Measurements from ENCODE around the gene ABRACL.

The ABRACL gene, protein sequence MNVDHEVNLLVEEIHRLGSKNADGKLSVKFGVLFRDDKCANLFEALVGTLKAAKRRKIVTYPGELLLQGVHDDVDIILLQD

GRCh38 chr6:139028658-139029469, at the start of gene ABRACL:
Gene ABRACL (plus strand): TSS chr6:139028745. CDS start chr6:139034161, 5,416 bp downstream.
- Histone ChIP-seq H3K27me3 (ENCODE audit: control insufficient read depth in 2 of 2, insufficient read depth in 2 of 2, low read length in 2 of 2) (no peaks in the 10 kb centered on the region), H3K9ac (ENCODE audit: low read depth in 1 of 2, low read length in 2 of 2) (peak within 1 kb of the TSS; percentile 81 to 88), H3K9me3 (ENCODE audit: control insufficient read depth in 2 of 2, low read length in 2 of 2) (no peaks in the 10 kb centered on the region), H3K4me1 (ENCODE audit: control insufficient read depth in 2 of 2, insufficient read depth in 2 of 2, low read length in 2 of 2) (peaks cover 6 to 16% of the 10 kb centered on the region in 2 donors), H3K27ac (ENCODE audit: low read depth in 2 of 2, low read length in 2 of 2) (peak within 1 kb of the TSS; percentile 91 to 94), H3K4me3 (ENCODE audit: low read length in 2 of 2) (peak within 1 kb of the TSS; percentile 85 to 99), H3K36me3 (ENCODE audit: control insufficient read depth in 2 of 2, insufficient read depth in 2 of 2, low read length in 2 of 2) (peaks cover 2 to 4% of the 10 kb centered on the region in 2 donors)

DNA sequence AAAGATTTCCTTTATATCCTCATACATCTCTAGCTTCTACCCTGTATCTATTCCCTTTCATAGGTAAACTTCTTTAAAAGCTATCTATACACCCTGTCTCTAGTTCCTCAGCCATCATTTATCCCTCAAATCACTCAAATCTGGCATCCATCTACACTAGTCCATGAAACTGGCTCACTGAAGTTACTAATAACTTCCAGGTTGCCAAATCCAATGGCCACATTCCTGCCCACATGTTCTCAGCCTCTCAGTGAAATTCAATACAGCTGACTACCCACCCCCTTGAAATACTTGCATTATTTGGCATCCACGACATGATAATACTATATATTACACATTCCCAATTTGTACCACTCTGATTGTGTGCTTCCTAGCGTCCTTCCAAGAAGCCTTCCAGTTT, 49.2 kb upstream of the ABRACL start:
- Histone ChIP-seq H3K9me3 (ENCODE audit: control insufficient read depth in 2 of 2, low read length in 2 of 2) (no peaks in the 10 kb centered on the region), H3K36me3 (ENCODE audit: control insufficient read depth in 2 of 2, insufficient read depth in 2 of 2, low read length in 2 of 2) (no peaks in the 10 kb centered on the region), H3K4me3 (ENCODE audit: low read length in 2 of 2) (no peak overlapping the region), H3K27me3 (ENCODE audit: control insufficient read depth in 2 of 2, insufficient read depth in 2 of 2, low read length in 2 of 2) (no peaks in the 10 kb centered on the region), H3K9ac (ENCODE audit: low read depth in 1 of 2, low read length in 2 of 2) (no peak overlapping the region), H3K27ac (ENCODE audit: low read depth in 2 of 2, low read length in 2 of 2) (no peak overlapping the region), H3K4me1 (ENCODE audit: control insufficient read depth in 2 of 2, insufficient read depth in 2 of 2, low read length in 2 of 2) (no peaks in the 10 kb centered on the region)

- no peak overlapping the region for H3K27ac ChIP-seq (ENCODE audit: low read depth in 2 of 2, low read length in 2 of 2)
- H3K9ac ChIP-seq (ENCODE audit: low read depth in 1 of 2, low read length in 2 of 2): no peak overlapping the region
- H3K36me3 ChIP-seq (ENCODE audit: control insufficient read depth in 2 of 2, insufficient read depth in 2 of 2, low read length in 2 of 2): no peaks in the 10 kb centered on the region
- peaks cover 5 to 6% of the 10 kb centered on the region in 2 donors for H3K4me1 ChIP-seq (ENCODE audit: control insufficient read depth in 2 of 2, insufficient read depth in 2 of 2, low read length in 2 of 2)
- no peak overlapping the region for H3K4me3 ChIP-seq (ENCODE audit: low read length in 2 of 2)
- H3K27me3 ChIP-seq (ENCODE audit: control insufficient read depth in 2 of 2, insufficient read depth in 2 of 2, low read length in 2 of 2): no peaks in the 10 kb centered on the region
- no peaks in the 10 kb centered on the region for H3K9me3 ChIP-seq (ENCODE audit: control insufficient read depth in 2 of 2, low read length in 2 of 2)
Measured at GRCh38 chr6:138979813-138980668, 48.5 kb upstream of the ABRACL start.

DNA sequence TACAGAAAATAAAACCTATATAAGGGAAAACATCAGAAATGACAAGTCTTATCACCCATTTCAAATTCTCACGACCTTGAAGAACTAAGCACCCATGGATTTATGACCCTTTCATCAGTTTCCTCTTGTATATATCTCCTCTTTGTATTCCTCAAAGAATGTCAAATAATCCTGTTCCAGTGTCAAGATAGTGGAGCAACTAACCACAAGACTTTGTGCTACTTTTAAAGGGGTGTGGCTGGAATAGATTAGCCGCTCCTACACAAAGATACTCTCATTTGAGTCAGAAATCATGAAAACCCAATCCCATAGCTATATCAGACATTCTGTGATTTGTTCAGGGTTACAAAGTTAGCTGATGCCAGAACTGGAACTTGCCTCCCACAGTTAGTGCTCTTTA, 47.1 kb upstream of the ABRACL start:
- no peaks in the 10 kb centered on the region for H3K36me3 ChIP-seq (ENCODE audit: control insufficient read depth in 2 of 2, insufficient read depth in 2 of 2, low read length in 2 of 2)
- H3K4me3 ChIP-seq (ENCODE audit: low read length in 2 of 2): no peak overlapping the region
- no peaks in the 10 kb centered on the region for H3K27me3 ChIP-seq (ENCODE audit: control insufficient read depth in 2 of 2, insufficient read depth in 2 of 2, low read length in 2 of 2)
- H3K27ac ChIP-seq (ENCODE audit: low read depth in 2 of 2, low read length in 2 of 2): no peak overlapping the region
- H3K4me1 ChIP-seq (ENCODE audit: control insufficient read depth in 2 of 2, insufficient read depth in 2 of 2, low read length in 2 of 2): peaks cover 9 to 12% of the 10 kb centered on the region in 2 donors
- no peak overlapping the region for H3K9ac ChIP-seq (ENCODE audit: low read depth in 1 of 2, low read length in 2 of 2)
- H3K9me3 ChIP-seq (ENCODE audit: control insufficient read depth in 2 of 2, low read length in 2 of 2): no peaks in the 10 kb centered on the region

- H3K4me3 ChIP-seq (ENCODE audit: low read length in 2 of 2): peak overlapping the region; percentile 68 to 89
- H3K9me3 ChIP-seq (ENCODE audit: control insufficient read depth in 2 of 2, low read length in 2 of 2): no peaks in the 10 kb centered on the region
- peak overlapping the region; percentile 43 to 88 for H3K9ac ChIP-seq (ENCODE audit: low read depth in 1 of 2, low read length in 2 of 2)
- no peaks in the 10 kb centered on the region for H3K36me3 ChIP-seq (ENCODE audit: control insufficient read depth in 2 of 2, insufficient read depth in 2 of 2, low read length in 2 of 2)
- peak overlapping the region in 1 of 2 donors; percentile 89 for H3K27ac ChIP-seq (ENCODE audit: low read depth in 2 of 2, low read length in 2 of 2)
- no peaks in the 10 kb centered on the region for H3K27me3 ChIP-seq (ENCODE audit: control insufficient read depth in 2 of 2, insufficient read depth in 2 of 2, low read length in 2 of 2)
- peaks cover 18 to 29% of the 10 kb centered on the region in 2 donors for H3K4me1 ChIP-seq (ENCODE audit: control insufficient read depth in 2 of 2, insufficient read depth in 2 of 2, low read length in 2 of 2)
Measured at GRCh38 chr6:138986578-138986977, 42.0 kb upstream of the ABRACL start.

GRCh38 chr6:138987080-138987642, 41.4 kb upstream of the ABRACL start:
- Histone ChIP-seq H3K9me3 (ENCODE audit: control insufficient read depth in 2 of 2, low read length in 2 of 2) (no peaks in the 10 kb centered on the region), H3K36me3 (ENCODE audit: control insufficient read depth in 2 of 2, insufficient read depth in 2 of 2, low read length in 2 of 2) (no peaks in the 10 kb centered on the region), H3K27me3 (ENCODE audit: control insufficient read depth in 2 of 2, insufficient read depth in 2 of 2, low read length in 2 of 2) (no peaks in the 10 kb centered on the region), H3K9ac (ENCODE audit: low read depth in 1 of 2, low read length in 2 of 2) (peak overlapping the region; percentile 79 to 88), H3K4me1 (ENCODE audit: control insufficient read depth in 2 of 2, insufficient read depth in 2 of 2, low read length in 2 of 2) (peaks cover 18 to 29% of the 10 kb centered on the region in 2 donors), H3K27ac (ENCODE audit: low read depth in 2 of 2, low read length in 2 of 2) (peak overlapping the region; percentile 89 to 95), H3K4me3 (ENCODE audit: low read length in 2 of 2) (peak overlapping the region; percentile 68 to 89)

DNA sequence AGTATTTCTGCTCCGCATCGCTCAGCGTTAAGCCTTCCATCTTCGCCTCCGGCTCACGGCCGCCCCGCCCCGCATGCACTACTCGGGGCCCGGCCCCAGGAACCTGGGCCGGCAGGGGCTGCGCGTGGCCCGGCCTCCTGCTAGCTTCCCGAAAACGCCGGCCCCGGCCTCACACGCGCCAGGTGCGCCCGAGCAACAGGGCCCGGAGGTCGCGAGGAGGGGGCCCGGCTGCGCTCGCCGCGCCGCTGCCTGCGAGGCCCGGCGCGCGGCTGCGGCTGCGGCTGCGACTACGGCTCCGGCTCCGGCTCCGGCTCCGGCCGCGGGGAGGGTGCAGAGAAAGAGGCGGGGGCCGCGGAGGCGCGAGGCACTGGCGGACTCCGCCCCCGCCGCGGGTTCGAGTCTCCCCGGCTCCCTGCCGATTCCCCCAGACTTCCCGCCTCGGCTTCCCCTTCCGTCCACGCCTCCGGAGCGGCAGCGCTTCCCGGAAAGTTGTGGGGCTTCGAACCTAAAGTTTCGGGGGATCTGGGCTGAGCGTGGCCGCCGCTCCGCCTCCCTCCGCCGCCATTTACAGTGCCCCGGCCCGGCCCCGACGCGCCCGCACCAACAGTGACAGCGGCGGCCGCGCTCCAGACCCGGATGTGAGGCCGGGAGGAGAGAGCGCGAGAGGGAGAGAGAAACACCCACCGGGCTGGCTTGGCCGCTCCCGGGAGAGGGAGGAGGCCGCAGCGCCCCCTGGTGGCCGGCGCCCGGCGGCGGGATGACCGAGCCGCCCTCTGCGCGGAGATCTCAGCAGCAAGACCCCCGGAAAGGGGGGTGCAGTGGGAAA, 40.7 kb upstream of the ABRACL start, which contains the start of gene REPS1:
TSS of gene REPS1 (minus strand) at position 611 of the 826 bp plus-strand sequence. CDS start at position 40, 571 bp downstream.
- Histone ChIP-seq H3K27me3 (ENCODE audit: control insufficient read depth in 2 of 2, insufficient read depth in 2 of 2, low read length in 2 of 2) (no peaks in the 10 kb centered on the region), H3K4me1 (ENCODE audit: control insufficient read depth in 2 of 2, insufficient read depth in 2 of 2, low read length in 2 of 2) (peaks cover 18 to 29% of the 10 kb centered on the region in 2 donors), H3K9ac (ENCODE audit: low read depth in 1 of 2, low read length in 2 of 2) (peak within 1 kb of the TSS; percentile 79 to 88), H3K36me3 (ENCODE audit: control insufficient read depth in 2 of 2, insufficient read depth in 2 of 2, low read length in 2 of 2) (no peaks in the 10 kb centered on the region), H3K27ac (ENCODE audit: low read depth in 2 of 2, low read length in 2 of 2) (peak within 1 kb of the TSS; percentile 89 to 95), H3K9me3 (ENCODE audit: control insufficient read depth in 2 of 2, low read length in 2 of 2) (no peaks in the 10 kb centered on the region), H3K4me3 (ENCODE audit: low read length in 2 of 2) (peak within 1 kb of the TSS; percentile 68 to 89)

DNA sequence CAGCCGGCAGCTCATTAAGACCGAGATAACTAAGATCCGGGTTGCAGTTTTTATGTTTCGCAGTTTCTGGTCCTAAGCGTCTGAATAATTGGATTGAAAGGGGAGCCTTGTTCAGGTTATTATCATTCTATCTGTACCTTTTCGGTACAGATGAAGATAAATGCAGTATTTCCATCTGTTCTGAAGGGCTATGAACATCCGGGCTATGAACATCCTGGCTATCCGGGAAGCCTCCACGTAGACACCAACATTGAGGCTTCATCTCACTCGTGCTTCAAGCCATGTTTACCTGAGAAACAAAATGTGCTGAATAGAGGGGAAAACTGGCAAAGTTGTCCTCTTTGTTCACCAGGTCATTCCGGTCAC, 40.1 kb upstream of the ABRACL start:
- Histone ChIP-seq H3K4me1 (ENCODE audit: control insufficient read depth in 2 of 2, insufficient read depth in 2 of 2, low read length in 2 of 2) (peaks cover 18 to 29% of the 10 kb centered on the region in 2 donors), H3K9me3 (ENCODE audit: control insufficient read depth in 2 of 2, low read length in 2 of 2) (no peaks in the 10 kb centered on the region), H3K27me3 (ENCODE audit: control insufficient read depth in 2 of 2, insufficient read depth in 2 of 2, low read length in 2 of 2) (no peaks in the 10 kb centered on the region), H3K27ac (ENCODE audit: low read depth in 2 of 2, low read length in 2 of 2) (peak overlapping the region; percentile 17 to 95), H3K4me3 (ENCODE audit: low read length in 2 of 2) (peak overlapping the region; percentile 68 to 89), H3K36me3 (ENCODE audit: control insufficient read depth in 2 of 2, insufficient read depth in 2 of 2, low read length in 2 of 2) (no peaks in the 10 kb centered on the region), H3K9ac (ENCODE audit: low read depth in 1 of 2, low read length in 2 of 2) (peak overlapping the region; percentile 79 to 88)
